ENCODE results near the gene ACAD11.

ACAD11 gene

DNA sequence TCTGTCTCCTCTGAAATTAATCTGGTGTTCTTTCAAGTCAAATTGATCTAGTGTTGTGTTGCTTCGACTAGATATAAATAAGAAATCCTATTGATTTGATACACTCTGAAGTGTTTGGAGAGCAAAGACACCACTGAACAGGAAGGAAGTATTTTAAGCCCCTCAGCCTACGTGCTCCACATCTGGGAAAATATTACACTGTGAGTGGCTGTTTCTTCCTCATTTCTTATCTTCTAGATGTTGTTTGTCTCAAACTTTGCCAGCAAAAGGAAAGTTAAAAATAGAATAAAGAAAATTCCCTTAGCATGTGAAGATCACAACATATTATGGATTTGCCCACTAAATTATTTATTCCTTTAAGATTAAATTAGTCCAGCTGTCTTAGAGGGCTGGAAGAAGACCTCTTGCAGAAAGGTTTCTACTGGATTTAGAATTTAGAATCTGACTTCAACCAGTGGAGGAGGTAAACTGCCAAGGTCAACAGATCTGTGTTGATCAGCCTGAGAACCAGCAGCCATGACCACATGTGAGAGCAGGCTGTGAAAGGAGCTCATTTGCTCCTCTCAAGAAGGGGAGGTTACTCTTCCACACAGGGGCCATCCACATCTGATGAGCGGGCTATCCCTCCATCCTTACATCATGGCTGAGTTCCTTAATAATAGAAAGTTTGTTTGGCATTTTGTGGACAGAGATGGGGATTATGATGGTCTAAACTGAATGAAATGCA lies 108.9 kb downstream of the ACAD11 start:
- DNase-seq = peak; percentile 25 to 28

DNA sequence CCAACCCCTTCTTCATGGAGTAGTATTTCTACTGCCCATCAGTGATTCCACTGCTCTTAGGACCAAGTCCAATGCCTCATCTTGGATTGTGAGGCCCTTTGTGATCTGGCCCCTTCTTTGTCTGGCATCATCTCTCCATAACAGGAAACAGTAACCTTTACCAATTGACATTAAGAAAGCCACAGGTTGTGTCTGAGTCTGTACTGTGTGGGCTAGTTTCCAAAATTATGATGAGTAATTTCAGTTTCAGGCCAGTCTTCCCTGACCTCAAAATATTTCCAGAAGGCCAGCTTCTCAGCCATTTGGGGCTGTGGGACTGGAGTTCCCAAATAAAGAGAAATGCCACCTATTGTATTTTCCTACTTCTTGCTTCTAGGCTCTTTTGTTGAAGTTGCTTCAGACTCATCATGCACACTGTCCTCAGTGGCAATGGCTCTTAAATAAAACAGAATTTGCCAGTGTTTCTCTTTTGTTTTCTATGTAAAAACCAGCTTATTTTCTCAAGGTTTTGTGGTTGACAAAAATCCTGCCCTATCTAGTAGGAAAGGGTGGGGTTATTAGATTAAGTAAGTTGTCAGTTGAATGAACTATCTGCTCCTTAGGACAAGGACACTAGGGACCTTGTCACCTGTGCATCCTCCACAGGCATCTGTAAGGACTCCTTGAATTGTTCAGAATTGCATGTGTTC lies 109.6 kb downstream of the ACAD11 start:
- no peak for DNase-seq

DNA sequence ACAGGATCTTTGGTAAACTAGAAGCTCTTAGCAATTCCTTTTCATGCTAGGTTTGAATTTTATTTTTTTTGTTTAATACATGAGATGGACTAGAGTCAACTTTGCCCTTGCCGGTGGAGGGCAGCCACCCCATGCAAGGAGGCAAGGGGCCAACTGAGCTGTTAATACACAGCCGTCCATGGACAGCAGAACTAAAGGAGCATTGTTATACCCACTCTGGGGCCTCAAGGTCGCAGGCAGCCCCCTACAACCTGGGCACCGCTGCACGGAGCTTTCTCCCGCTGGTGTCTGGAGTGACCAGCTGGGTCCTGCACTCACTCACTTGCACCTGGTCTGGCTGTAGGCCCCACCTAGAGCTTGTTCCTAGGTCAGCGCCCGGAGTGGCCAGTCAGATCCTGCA lies 110.4 kb downstream of the ACAD11 start:
- DNase-seq = no peak

DNA sequence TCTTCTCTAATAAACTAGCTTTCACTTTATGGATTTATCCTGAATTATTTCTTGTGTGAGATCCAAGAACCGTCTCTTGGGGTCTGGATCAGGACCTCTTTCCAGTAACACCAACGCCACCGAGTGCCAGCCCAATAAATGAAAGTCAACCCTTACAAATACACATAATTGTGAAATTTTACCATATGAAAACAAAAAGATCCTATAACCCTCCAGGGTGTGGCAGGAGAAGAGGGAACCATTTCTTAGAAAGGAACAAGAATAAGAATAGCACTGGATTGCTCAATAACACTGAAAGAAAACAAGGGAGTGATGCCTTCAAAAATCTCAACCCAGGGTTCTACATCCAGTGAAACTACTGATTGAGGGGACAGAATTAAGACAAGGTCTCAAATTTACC lies 114.1 kb downstream of the ACAD11 start:
- DNase-seq = peak; percentile 56 to 87

DNA sequence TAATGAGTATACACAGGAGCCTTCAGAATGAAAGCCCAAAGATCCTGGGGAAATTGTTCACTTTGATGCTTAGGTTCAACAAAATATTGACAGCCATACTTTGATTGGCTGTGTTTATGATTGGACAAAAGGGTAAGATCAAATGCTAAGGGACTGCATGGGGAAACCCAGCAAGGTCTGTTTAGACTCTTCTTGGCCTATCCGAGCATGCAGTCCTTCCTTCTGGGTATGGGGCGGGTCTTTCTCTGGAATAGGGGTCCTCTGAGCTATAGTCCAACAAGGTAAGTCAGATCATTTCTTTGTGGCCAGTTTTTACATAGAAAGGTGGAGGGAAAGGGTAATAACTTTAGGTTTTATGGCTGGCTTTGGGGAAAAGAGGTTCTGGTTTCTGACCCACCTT lies 115.5 kb downstream of the ACAD11 start:
- no peak for DNase-seq

DNA sequence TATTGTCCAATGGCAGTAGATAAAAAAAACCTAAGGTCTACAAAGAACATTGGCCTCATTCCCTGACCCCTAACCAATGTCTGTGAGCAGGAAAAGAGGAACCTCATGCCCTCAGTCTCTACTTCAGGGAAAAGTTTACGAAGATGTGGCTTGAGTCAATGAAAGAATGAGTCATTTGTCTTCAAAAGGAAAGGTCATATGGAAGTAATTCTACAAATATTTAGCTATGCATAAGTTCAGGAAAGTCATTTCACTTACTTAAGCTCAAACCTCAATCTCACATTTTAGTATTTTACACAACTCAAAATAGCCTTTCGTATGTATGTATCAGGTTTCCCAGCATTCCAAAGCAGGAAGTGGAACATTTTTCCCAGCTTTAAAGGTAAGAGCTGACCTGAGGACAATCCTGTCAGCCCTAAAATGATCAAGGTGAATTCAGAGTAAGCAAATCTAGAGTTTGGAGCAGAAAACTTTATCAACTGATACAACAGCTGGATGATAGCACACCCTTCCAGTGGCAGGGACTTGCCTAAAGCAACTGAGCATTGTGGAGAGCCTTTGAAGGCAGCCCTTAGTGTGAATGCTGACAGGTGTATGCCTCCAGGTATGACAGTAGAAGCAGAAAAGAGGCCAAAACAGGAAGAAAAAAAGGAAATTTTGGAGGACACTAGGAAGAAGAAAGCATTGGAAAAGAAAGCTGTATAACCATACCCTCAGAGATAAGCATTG lies 116.4 kb downstream of the ACAD11 start:
- DNase-seq = peak; percentile 73 to 89

DNA sequence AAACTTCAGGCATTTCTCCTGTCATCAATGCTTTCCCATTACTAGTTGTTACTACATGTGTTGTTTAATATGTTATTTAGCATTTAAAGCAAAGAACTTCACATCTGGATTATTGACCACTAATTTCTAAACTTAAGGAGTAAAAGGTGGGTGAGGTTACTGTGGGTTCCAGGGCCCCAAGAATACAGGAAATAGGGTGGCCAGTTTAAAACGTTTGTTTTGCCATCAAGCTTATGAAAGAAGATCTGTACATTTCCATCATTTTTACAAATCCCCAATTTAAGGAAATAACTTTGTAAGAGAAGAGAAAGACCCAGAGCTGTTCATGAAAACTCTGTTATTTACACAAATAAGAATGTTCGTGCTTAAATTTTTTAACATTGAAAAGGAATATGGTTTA lies 117.0 kb downstream of the ACAD11 start:
- DNase-seq = peak; percentile 13 to 50

DNA sequence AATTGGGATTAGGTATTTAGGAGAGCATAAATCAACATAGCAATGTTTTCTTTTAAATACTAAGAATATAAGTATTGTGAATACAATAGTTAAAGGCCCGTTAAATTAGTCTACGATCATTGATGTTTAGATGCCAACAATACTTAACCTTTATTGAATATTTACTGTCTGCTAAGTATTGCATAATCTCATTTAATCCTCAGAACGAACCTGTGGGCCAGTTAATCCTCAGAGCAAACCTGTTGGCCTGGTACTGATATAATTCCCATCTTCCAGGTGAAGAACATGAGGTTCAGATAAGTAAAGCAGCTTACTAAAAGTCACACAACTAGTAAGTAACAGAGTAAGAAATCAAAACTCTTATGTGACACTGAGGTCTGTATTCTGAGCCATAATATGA lies 119.9 kb downstream of the ACAD11 start:
- no peak for DNase-seq

DNA sequence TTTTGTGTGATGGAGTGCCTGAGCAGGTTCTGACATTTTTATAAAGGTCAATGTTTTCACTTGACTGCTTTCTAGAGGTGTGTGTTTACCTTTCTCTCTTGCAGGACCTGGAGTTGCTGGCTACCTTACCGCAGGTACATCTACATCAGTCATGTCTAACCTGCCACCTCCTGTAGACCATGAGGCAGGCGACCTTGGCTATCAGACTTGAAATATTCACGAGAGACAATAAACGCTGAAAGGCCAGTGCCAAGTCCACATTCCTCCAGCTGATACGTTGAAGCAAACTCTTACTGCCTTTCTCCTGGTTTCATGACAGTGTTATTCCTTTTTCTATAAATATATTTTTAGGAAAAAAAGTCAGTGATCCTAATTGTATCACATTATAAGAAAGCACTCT lies 121.5 kb downstream of the ACAD11 start:
- DNase-seq = no peak

DNA sequence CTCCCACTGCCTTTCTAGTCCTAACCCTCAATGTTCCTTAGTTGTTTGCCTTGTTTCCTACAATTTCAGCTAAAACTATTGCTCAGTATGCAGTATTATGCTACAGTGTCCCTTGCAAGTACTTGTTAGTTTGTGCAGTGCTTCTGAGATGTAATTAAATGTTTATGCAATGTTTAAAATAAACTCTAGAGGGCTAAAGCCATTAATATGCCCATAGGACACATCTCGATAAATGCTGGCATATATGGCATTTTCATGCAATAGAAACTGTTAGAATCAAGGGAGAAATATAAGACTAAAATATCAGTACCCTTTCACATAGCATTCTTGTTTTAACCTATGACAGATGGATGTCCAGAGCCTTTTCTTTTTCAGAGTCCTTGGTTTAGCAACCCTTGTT lies 122.3 kb downstream of the ACAD11 start:
- no peak for DNase-seq

DNA sequence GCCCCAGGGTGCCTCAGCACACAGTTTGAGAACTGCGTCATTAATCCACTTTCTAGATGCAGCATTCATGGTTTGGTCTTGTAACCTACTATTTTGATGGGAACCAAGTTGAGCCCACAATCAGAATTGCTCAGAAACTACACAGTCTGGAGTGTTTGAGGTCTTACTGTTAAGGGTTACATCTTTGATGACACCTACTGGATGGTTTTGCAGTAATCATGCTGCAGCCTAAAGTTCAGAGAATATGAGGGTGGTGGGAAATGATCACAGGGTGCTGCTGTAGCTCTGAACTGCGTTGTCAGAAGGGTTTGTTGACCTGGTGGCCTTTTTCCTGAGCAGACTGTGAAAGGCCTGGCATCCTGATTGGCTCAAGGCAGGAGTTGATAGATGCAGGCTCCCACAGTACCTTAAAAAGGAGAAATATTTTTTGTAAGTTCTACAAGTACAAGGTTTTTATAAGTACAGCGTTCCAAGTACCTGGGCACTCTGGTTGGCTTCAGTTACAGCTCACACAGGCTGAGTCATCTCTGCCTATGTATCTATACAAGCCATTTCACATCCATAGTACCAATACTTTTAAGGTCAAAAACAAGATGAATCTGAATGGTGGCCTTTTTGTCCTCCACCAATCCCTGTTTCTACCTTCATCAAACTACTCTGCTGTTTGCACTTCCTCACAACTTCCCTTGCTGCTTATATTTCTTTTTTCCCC lies 123.0 kb downstream of the ACAD11 start:
- no peak for DNase-seq

DNA sequence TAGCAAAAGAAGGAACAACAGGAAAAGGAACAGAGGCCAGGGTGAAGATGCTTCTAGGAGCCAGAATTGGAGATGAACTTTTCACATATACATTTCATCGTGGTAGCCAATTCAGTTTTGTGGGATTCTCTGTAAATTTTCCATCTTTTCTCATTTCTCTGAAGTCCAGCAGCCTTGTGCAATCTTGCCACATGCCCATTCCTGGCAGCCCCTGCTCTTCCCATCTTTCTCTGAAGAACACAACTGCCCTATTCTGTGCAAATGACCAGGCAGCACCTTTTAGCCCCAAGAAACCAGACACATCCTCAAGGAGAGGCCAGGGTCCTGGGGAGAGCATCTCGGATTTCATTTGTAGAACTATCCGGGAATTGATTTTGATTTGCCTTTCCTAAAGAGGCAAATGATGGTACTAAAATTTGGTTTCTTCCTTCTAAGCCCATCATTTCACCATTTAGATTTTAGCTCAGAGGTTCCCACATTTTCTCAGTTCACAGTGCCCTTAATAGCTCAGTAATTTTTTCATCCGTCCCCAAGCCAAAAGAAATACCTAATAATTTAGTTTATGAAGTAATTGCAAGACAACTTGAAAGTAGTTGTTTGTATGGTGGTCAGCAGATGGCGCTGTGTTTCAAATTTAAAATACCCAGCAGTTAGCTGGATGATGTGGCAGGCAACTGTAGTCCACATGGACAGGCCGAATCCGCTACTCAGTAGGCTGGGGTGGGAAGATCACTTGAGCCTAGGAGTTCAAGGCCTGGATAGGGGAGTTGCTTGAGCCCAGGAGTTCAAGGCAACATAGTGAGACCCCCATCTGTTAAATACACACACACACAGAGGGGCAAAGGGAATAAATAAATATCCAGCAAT lies 123.8 kb downstream of the ACAD11 start:
- DNase-seq = peak; percentile 53 to 64

DNA sequence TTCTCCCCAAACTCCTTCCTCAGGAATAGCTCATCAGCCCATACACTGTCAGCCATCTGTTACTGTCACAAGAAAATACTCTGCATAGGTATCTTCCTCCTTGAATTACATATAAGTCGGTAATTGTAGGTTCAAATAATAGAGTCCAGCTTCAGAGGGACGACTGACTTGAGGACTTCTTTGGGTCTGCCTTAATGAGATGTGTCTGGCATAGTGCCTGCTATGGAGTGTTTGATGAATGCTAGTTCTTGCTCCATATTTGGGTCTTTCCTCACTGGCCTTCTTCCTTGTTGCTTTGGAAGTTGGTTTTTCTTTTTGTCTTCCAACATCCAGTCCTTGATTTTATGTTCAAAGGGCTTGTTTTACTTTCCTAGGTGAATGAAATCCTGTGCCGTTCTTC lies 129.0 kb downstream of the ACAD11 start:
- DNase-seq = no peak

DNA sequence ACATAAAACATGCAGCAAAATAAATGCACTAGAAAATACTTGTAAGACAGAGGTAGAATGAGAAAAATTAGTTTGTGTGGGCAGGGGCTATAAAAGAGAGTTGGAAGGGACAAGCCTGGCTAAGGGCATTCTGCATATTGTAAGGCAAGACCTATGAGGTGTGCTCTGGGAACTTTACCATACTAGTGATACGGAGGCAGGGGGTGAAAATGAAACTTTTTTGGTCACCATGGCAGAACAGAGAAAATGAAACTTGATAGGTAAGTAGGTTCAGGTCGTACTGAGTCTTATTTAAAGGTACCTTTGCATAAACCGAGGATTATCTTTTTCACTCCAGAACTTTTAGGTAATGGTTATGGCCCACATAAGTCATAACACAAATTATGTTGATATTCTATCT lies 137.3 kb downstream of the ACAD11 start:
- DNase-seq = no peak

DNA sequence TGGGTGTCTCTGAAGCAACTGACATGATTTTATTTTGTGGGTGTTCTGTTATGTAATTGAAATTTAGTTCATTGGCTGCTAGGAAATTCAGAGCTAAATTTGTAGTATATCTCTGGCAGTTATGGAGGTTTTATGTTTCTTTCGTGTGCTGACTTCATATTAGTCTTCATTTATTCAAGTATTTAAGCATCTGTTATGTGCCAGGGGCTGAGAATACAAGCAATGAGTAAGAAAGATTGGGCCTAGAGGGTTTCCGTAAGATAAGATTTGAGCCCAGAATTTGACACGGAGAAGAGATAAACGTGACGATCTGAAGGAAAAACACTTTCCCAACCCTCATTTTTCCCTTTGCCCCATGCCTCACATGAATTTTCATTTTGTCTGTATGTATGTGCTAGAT lies 137.7 kb downstream of the ACAD11 start:
- no peak for DNase-seq

DNA sequence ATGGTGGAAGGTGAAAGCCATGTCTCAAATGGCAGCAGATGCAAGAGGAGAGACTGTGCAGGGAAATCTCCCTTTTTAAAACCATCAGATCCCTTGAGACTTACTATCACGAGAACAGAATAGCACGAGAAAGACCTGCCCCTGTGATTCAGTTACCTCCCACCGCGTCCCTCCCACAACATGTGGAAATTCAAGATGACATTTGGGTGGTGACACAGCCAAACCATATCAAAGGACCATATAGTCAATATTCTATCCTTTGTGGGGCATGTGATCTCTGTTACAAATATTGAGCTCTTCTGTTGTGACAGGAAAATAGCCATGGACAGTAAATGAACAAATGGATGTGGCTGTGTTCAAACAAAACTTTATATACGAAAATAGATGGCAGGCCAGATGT lies 139.7 kb downstream of the ACAD11 start:
- no peak for DNase-seq

DNA sequence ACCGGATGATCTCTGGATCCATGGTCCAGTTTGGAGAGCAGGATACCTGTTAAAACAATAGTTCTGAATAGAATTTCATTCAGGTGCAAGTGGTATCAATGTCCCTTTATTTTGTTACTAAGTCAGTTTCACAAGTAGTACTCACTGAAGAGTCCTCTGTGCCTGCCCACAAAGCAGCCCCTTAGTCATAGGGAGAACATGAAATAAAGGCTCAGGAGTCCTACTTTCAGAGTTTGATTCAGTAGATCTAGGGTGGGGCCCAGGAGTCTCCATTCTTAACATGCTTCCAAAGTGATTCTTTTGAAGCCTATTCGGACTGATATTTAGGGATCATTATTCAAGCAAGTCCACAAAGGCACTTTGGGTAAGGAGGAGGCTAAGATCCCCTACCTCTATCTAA lies 142.3 kb downstream of the ACAD11 start:
- no peak for DNase-seq

DNA sequence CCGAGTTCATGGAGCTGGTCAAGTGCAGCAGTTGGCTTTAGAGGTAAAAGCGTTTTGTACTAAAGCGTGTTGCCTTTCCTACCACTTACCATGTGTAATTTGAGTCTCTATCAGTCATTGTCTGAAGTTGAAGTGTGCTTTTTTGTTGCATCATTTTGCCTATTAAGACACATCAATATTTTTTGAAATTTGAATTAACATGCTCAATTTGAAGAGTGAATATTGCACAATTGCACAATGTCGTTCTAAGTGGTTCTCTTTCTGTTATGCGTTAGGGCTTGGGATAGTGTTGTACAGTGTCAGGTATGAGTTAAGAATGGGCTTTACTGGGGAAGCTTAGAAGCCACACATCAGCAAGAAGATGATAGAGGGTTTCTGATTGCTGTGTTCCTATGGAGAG lies 146.6 kb downstream of the ACAD11 start:
- no peak for DNase-seq

DNA sequence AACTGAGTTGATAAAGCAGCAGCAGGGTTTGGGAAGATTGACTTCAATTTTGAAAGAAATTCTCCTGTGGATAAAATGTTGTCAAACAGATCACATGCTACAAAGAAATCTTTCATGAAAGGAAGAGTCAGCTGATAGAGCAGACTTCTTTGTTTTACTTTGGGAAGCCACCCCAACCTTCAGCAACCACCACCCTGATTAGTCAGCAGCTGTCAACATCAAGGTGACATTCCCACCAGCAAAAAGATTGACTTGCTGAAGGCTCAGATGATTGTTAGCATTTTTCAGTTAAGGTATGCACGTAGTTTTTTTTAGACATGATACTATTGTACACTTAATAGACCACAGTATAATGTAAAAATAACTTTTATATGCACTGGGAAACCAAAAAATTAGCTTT lies 150.1 kb downstream of the ACAD11 start:
- no peak for DNase-seq

DNA sequence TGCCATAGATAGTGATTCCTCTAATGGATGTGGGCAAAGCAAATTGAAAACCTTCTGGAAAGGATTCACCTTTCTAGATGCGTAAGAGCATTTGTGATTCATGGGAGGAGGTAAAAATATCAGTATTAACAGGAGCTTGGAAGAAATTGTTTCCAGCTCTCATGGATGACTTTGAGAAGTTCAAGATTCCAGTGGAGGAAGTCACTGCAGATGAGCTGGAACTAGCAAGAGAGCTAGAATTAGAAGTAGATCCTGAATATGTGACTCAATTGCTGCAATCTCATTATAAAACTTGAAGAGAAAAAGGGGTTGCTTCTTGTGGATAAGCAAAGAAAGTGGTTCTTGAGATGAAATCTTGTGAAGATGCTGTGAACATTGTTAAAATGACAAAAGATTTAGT lies 150.5 kb downstream of the ACAD11 start:
- no peak for DNase-seq
